Endothelial cell (in vitro differentiated cells): Measurements from ENCODE around the gene RBMS2. TPM values are rescaled to one million over a fixed set of nuclear protein-coding genes. Genes with fewer than 3 reads are reported as not detected.
A peak's percentile ranks its signal among the peaks of the same experiment; 100 is the strongest.

Source experiments
- DNase-seq: peaks from one replicate; pipeline ENCODE4 v3.0.0; 2021; ENCODE audit warnings: low spot score
- H3K27ac Mint-ChIP-seq: one replicate; pipeline ENCODE4 v1.8.0; 2021; ENCODE audit warnings: mixed read lengths, inconsistent platforms; ENCODE audit not compliant: unreplicated experiment
- H3K27me3 Mint-ChIP-seq: one replicate; pipeline ENCODE4 v1.8.0; 2021; ENCODE audit warnings: mild to moderate bottlenecking, moderate library complexity, mixed read lengths, inconsistent platforms; ENCODE audit not compliant: unreplicated experiment
- H3K36me3 Mint-ChIP-seq: one replicate; pipeline ENCODE4 v1.8.0; 2021; ENCODE audit warnings: mild to moderate bottlenecking, low read depth, mixed read lengths, inconsistent platforms; ENCODE audit not compliant: unreplicated experiment
- H3K4me1 Mint-ChIP-seq: one replicate; pipeline ENCODE4 v1.8.0; 2021; ENCODE audit warnings: mild to moderate bottlenecking, mixed read lengths, inconsistent platforms; ENCODE audit not compliant: unreplicated experiment
- H3K4me3 Mint-ChIP-seq: one replicate; pipeline ENCODE4 v1.8.0; 2021; ENCODE audit warnings: mild to moderate bottlenecking, mixed read lengths, inconsistent platforms; ENCODE audit not compliant: unreplicated experiment
- H3K9me3 Mint-ChIP-seq: one replicate; pipeline ENCODE4 v1.8.0; 2021; ENCODE audit warnings: mixed read lengths, inconsistent platforms; ENCODE audit not compliant: unreplicated experiment
- CTCF ChIP-seq: fragments of 200-600 bp; sonication (generic); IDR thresholded peaks from one replicate; pipeline ENCODE4 v1.5.0; 2021; ENCODE audit warnings: antibody characterized with exemption; ENCODE audit not compliant: unreplicated experiment
- total RNA-seq: library from RNA; stranded (reverse); fragmentation: NEBNext Ultra II Directional; extraction: Animal tissue kit (Norgen Biotek cat#: 25700); gene quantifications from one replicate; pipeline ENCODE4 v1.2.1, GENCODE V29; 2021; ENCODE audit not compliant: unreplicated experiment

RBMS2 gene
- total RNA-seq, 1 donor from 2014 or later, result 122 TPM

GRCh38 chr12:56518570-56518969, 3.0 kb upstream of the RBMS2 start:
- peak overlapping the region; percentile 86 for H3K27ac Mint-ChIP-seq
- TF ChIP-seq CTCF, result no peak
- H3K4me3 Mint-ChIP-seq, result peak overlapping the region; percentile 81
- H3K9me3 Mint-ChIP-seq, result no peaks in the 10 kb centered on the region
- peaks cover 4% of the 10 kb centered on the region for H3K27me3 Mint-ChIP-seq
- DNase-seq, result no peak
- no peaks in the 10 kb centered on the region for H3K36me3 Mint-ChIP-seq
- H3K4me1 Mint-ChIP-seq, result peaks cover 28% of the 10 kb centered on the region

- Mint-ChIP-seq H3K4me3 (no peak overlapping the region), H3K27ac (peak overlapping the region; percentile 88), H3K9me3 (no peaks in the 10 kb centered on the region), H3K36me3 (no peaks in the 10 kb centered on the region), H3K4me1 (peaks cover 33% of the 10 kb centered on the region), H3K27me3 (peaks cover 4% of the 10 kb centered on the region)
- no peak for DNase-seq
- no peak for TF ChIP-seq CTCF
Observed at GRCh38 chr12:56520048-56520447, 1.6 kb upstream of the RBMS2 start.

- H3K4me1 Mint-ChIP-seq, result peaks cover 33% of the 10 kb centered on the region
- peak overlapping the region; percentile 88 for H3K27ac Mint-ChIP-seq
- no peak for DNase-seq
- TF ChIP-seq CTCF, result no peak
- peak overlapping the region; percentile 69 for H3K4me3 Mint-ChIP-seq
- H3K9me3 Mint-ChIP-seq, result no peaks in the 10 kb centered on the region
- H3K27me3 Mint-ChIP-seq, result peaks cover 4% of the 10 kb centered on the region
- no peaks in the 10 kb centered on the region for H3K36me3 Mint-ChIP-seq
Observed at GRCh38 chr12:56520506-56520905, 1.1 kb upstream of the RBMS2 start.

GRCh38 chr12:56521209-56521589, 421 bp upstream of the RBMS2 start:
- peak overlapping the region; percentile 69 for H3K4me3 Mint-ChIP-seq
- no peak for DNase-seq
- peak overlapping the region; percentile 97 for H3K27ac Mint-ChIP-seq
- H3K27me3 Mint-ChIP-seq, result peaks cover 4% of the 10 kb centered on the region
- no peaks in the 10 kb centered on the region for H3K9me3 Mint-ChIP-seq
- H3K36me3 Mint-ChIP-seq, result no peaks in the 10 kb centered on the region
- TF ChIP-seq CTCF, result no peak
- H3K4me1 Mint-ChIP-seq, result peaks cover 33% of the 10 kb centered on the region

- Mint-ChIP-seq H3K4me1 (peaks cover 39% of the 10 kb centered on the region), H3K27ac (peak overlapping the region; percentile 97), H3K27me3 (peaks cover 4% of the 10 kb centered on the region), H3K36me3 (no peaks in the 10 kb centered on the region), H3K4me3 (peak overlapping the region; percentile 96), H3K9me3 (no peaks in the 10 kb centered on the region)
- TF ChIP-seq CTCF, result no peak
- no peak for DNase-seq
Observed at GRCh38 chr12:56522411-56523193, 982 bp downstream of the RBMS2 start.
